GM23338 (cell line): Measurements from ENCODE around the gene ATAD3B. TPM values are rescaled to one million over a fixed set of nuclear protein-coding genes. Genes with fewer than 3 reads are reported as not detected.
"Not testable (repeated sequence)": the region's sequence is repeated elsewhere in the genome, so short reads cannot be mapped to it uniquely, and the experiment has no call there.

ENCODE experiments used
- ATAC-seq: fragments of 200-7000 bp; cut with Tn5 transposase; 3 replicates; pipeline ENCODE4 v1.9.1; 2020
- DNase-seq: peaks from one replicate; pipeline ENCODE4 v3.0.0-alpha.2; 2015; ENCODE audit warnings: low spot score
- H2AFZ ChIP-seq: fragments of 200-600 bp; sonication (generic); 2 replicates; pipeline ENCODE4 v1.8.0; 2016; ENCODE audit warnings: antibody characterized with exemption, mild to moderate bottlenecking, moderate library complexity
- H3F3A ChIP-seq: fragments of 200-600 bp; sonication (generic); replicated peaks from 2 replicates; pipeline ENCODE4 v1.8.0; 2017; ENCODE audit warnings: antibody characterized with exemption, mixed run types, low read depth
- H3K27ac ChIP-seq: fragments of 200-600 bp; sonication (generic); 2 replicates; pipeline ENCODE4 v1.6.1; 2016; ENCODE audit warnings: low read depth
- H3K27me3 ChIP-seq: fragments of 200-600 bp; sonication (generic); 2 replicates; pipeline ENCODE4 v1.8.0; 2016; ENCODE audit warnings: mild to moderate bottlenecking, mixed run types, moderate library complexity; ENCODE audit not compliant: insufficient read depth
- H3K36me3 ChIP-seq: fragments of 200-600 bp; sonication (generic); 2 replicates; pipeline ENCODE4 v1.8.0; 2016; ENCODE audit warnings: mild to moderate bottlenecking; ENCODE audit not compliant: insufficient read depth
- H3K4me1 ChIP-seq: fragments of 200-600 bp; sonication (generic); 2 replicates; pipeline ENCODE4 v1.8.0; 2016; ENCODE audit warnings: mild to moderate bottlenecking, moderate library complexity; ENCODE audit not compliant: insufficient read depth
- H3K4me2 ChIP-seq: fragments of 200-600 bp; sonication (generic); 2 replicates; pipeline ENCODE4 v1.7.1; 2017; ENCODE audit warnings: mixed run types
- H3K4me3 ChIP-seq: fragments of 200-600 bp; sonication (generic); 2 replicates; pipeline ENCODE4 v1.6.1; 2016; ENCODE audit warnings: mixed run types
- H3K79me2 ChIP-seq: fragments of 200-600 bp; sonication (generic); replicated peaks from 2 replicates; pipeline ENCODE4 v1.8.0; 2017; ENCODE audit warnings: mild to moderate bottlenecking; ENCODE audit not compliant: insufficient read depth
- H3K9me2 ChIP-seq: fragments of 200-600 bp; sonication (generic); 2 replicates; pipeline ENCODE4 v1.8.0; 2017; ENCODE audit not compliant: insufficient read depth
- H4K20me1 ChIP-seq: fragments of 200-600 bp; sonication (generic); replicated peaks from 2 replicates; pipeline ENCODE4 v1.8.0; 2017; ENCODE audit warnings: mild to moderate bottlenecking; ENCODE audit not compliant: insufficient read depth
- H3K27ac Mint-ChIP-seq: 2 replicates; pipeline ENCODE4 v1.8.0; 2020; ENCODE audit warnings: inconsistent platforms, mild to moderate bottlenecking, moderate library complexity, mixed read lengths
- H3K27me3 Mint-ChIP-seq: 3 replicates; pipeline ENCODE4 v1.8.0; 2022; ENCODE audit warnings: low read depth, mild to moderate bottlenecking, moderate library complexity, mixed read lengths, inconsistent platforms; ENCODE audit not compliant: insufficient read depth, poor library complexity
- H3K36me3 Mint-ChIP-seq: 3 replicates; pipeline ENCODE4 v1.8.0; 2021; ENCODE audit warnings: low read depth, mild to moderate bottlenecking, inconsistent platforms, moderate library complexity, mixed read lengths
- H3K4me1 Mint-ChIP-seq: 3 replicates; pipeline ENCODE4 v1.8.0; 2020; ENCODE audit warnings: mild to moderate bottlenecking, inconsistent platforms, mixed read lengths
- H3K4me3 Mint-ChIP-seq: 3 replicates; pipeline ENCODE4 v1.8.0; 2021; ENCODE audit warnings: moderate library complexity, mild to moderate bottlenecking, inconsistent platforms, mixed read lengths
- H3K9me3 Mint-ChIP-seq: 3 replicates; pipeline ENCODE4 v1.8.0; 2020; ENCODE audit warnings: moderate library complexity, mild to moderate bottlenecking, inconsistent platforms, mixed read lengths
- CREB1 ChIP-seq: fragments of 250-450 bp; sonication (Bioruptor Pico); IDR thresholded peaks from 2 replicates; pipeline ENCODE4 v1.5.0; 2020; ENCODE audit warnings: low read depth, mild to moderate bottlenecking, moderate library complexity
- CTCF ChIP-seq, 2 experiments: fragments of 200-600 bp in 1 of 2; sonication (generic) in 1 of 2; conservative IDR thresholded peaks; 2 replicates each; pipeline versions ENCODE4 v1.5.1 to v1.6.1; 2016 to 2017; ENCODE audit warnings: antibody characterized with exemption in 2 of 2, low read depth in 2 of 2, mild to moderate bottlenecking in 2 of 2, moderate library complexity in 1 of 2
- EZH2phosphoT487 ChIP-seq: fragments of 200-600 bp; sonication (generic); IDR thresholded peaks from one replicate; pipeline ENCODE4 v1.8.1; 2018; ENCODE audit warnings: antibody characterized with exemption; ENCODE audit not compliant: unreplicated experiment
- NANOG ChIP-seq: IDR thresholded peaks from 2 replicates; pipeline ENCODE4 v1.6.1; 2016; ENCODE audit warnings: antibody characterized with exemption, borderline replicate concordance
- POLR2AphosphoS5 ChIP-seq: IDR thresholded peaks from 2 replicates; pipeline ENCODE4 v1.6.1; 2016; ENCODE audit warnings: antibody characterized with exemption, low read depth
- REST ChIP-seq: IDR thresholded peaks from one replicate; pipeline ENCODE4 v1.6.1; 2018; ENCODE audit warnings: antibody characterized with exemption; ENCODE audit not compliant: unreplicated experiment
- STAT1 ChIP-seq: IDR thresholded peaks from one replicate; pipeline ENCODE4 v1.6.1; 2016; ENCODE audit warnings: antibody characterized with exemption; ENCODE audit not compliant: unreplicated experiment
- ZNF114 ChIP-seq: fragments of 250-450 bp; sonication (Bioruptor Pico); IDR thresholded peaks from 2 replicates; pipeline ENCODE4 v1.5.0; 2020; ENCODE audit warnings: mild to moderate bottlenecking, moderate library complexity
- ZNF331 ChIP-seq: fragments of 250-450 bp; sonication (Bioruptor Pico); IDR thresholded peaks from 2 replicates; pipeline ENCODE4 v1.5.0; 2020; ENCODE audit warnings: low read depth, mild to moderate bottlenecking, moderate library complexity
- polyA plus RNA-seq: library from polyadenylated mRNA; unstranded; fragments of >200 nt; fragmentation: Nextera tagmentation; extraction: Ambion mirVana; gene quantifications from 2 replicates; pipeline ENCODE4 v1.2.1, GENCODE V29; 2016
- total RNA-seq: library from RNA; depleted of rRNA; stranded (reverse); fragments of >200 nt; shearing (Covaris generic); gene quantifications from 2 replicates; pipeline ENCODE4 v1.2.3, GENCODE V29; 2014

ATAD3B gene
- total and polyA plus RNA-seq, 2 experiments from 2014 or later = 37.8 to 63.4 TPM

DNA sequence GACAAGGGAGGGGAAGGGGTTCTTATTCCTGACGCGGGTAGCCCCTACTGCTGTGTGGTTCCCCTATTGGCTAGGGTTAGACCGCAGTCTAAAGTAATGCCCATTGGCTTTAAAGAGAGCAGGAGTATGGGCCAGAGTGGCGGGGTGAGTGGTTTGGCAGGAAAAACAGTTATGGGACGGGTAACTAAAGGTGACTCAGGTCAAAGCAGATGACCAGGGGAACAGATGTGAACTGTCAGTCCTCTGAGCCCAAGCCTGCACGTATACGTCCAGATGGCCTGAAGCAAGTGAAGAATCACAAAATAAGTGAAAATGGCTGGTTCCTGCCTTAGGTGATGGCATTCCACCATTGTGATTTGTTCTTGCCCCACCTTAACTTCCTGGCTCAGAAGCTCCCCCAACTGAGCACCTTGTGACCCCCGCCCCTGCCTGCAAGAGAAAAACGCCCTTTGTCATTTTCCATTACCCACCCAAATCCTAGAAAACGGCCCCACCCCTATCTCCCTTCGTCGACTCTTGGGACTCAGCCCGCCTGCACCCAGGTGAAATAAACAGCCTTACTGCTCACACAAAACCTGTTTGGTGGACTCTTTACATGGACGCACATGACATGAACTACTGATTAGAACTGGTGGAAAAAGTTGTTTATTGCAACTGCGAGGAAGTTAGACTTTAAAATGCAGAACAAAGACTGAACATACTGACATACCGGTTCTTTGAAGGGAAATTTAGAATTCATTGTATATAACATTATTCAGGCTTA, 758 bp upstream of the ATAD3B start (continued):
- no peak for TF ChIP-seq EZH2phosphoT487
- no peak for TF ChIP-seq CREB1
- no peak for TF ChIP-seq CTCF (conservative IDR thresholded peaks at IDR 0.05; ENCODE audit: low read depth in 2 of 2)
- TF ChIP-seq REST = no peak
- no peak for TF ChIP-seq NANOG
- no peak for TF ChIP-seq STAT1
- TF ChIP-seq ZNF331 (CRISPR knock-in tag) = no peak
- no peak for TF ChIP-seq POLR2AphosphoS5
- TF ChIP-seq ZNF114 (CRISPR knock-in tag) = no peak

GRCh38 chr1:1472053-1472876, 700 bp downstream of the ATAD3B start:
- H4K20me1 ChIP-seq, H3K9me2 ChIP-seq, DNase-seq, H2AFZ ChIP-seq, H3K27ac Mint-ChIP-seq, H3K27me3 ChIP-seq, H3K9me3 Mint-ChIP-seq, H3K36me3 ChIP-seq, H3K4me1 Mint-ChIP-seq, H3K4me1 ChIP-seq: not testable (repeated sequence)
- peak overlapping the region; percentile 83 for H3K4me3 ChIP-seq
- 0 out of 2 replicates have a peak overlapping the region, but pooled peaks have one; percentile 45 for H3K27ac ChIP-seq
- H3K27me3 Mint-ChIP-seq = peaks cover 10% of the 10 kb centered on the region
- ATAC-seq = peak; percentile 20
- peaks cover 18% of the 10 kb centered on the region for H3F3A ChIP-seq
- H3K4me3 Mint-ChIP-seq = peak overlapping the region; percentile 81
- H3K79me2 ChIP-seq = peaks cover 36% of the 10 kb centered on the region
- H3K4me2 ChIP-seq = peak overlapping the region; percentile 87
- peaks cover 13% of the 10 kb centered on the region for H3K36me3 Mint-ChIP-seq

- not testable (repeated sequence) for DNase-seq, H3K27me3 ChIP-seq, H3K4me3 Mint-ChIP-seq, H3K27ac ChIP-seq, H3K27ac Mint-ChIP-seq, H3K9me3 Mint-ChIP-seq, H3K4me1 ChIP-seq, H3K9me2 ChIP-seq, H2AFZ ChIP-seq, ATAC-seq, H3K4me2 ChIP-seq, H3K36me3 ChIP-seq, H3K4me3 ChIP-seq, H3K4me1 Mint-ChIP-seq
- Histone ChIP-seq H4K20me1 (peaks cover 13% of the 10 kb centered on the region), H3F3A (peaks cover 10% of the 10 kb centered on the region), H3K79me2 (peaks cover 36% of the 10 kb centered on the region)
- H3K36me3 Mint-ChIP-seq = peaks cover 42% of the 10 kb centered on the region
- peaks cover 13% of the 10 kb centered on the region for H3K27me3 Mint-ChIP-seq
Observed at GRCh38 chr1:1476011-1476410, 4.4 kb downstream of the ATAD3B start.
